Endothelial cell of umbilical vein (primary cell): ENCODE data around the gene ZNF12.

Experiments
- CTCF ChIP-seq, 2 donors: IDR thresholded peaks; 1 replicate in 1 of 2; 2 replicates in 1 of 2; pipeline ENCODE4 v1.5.1; 2011; ENCODE audit warnings: low read length in 2 of 2, mild to moderate bottlenecking in 2 of 2, moderate library complexity in 2 of 2, control low read depth in 1 of 2, inconsistent platforms in 1 of 2, low read depth in 1 of 2; ENCODE audit not compliant: insufficient read depth in 1 of 2; ENCODE audit errors: extremely low read depth in 1 of 2
- EZH2 ChIP-seq: IDR thresholded peaks from 2 replicates; pipeline ENCODE4 v1.6.1; 2012; ENCODE audit warnings: borderline replicate concordance, low read depth, mild to moderate bottlenecking, moderate library complexity, low read length, inconsistent platforms; ENCODE audit not compliant: severe bottlenecking
- FOS ChIP-seq: IDR thresholded peaks from 2 replicates; pipeline ENCODE4 v1.6.1; 2011; ENCODE audit warnings: mild to moderate bottlenecking, low read length, moderate library complexity, borderline replicate concordance; ENCODE audit not compliant: insufficient read depth
- GATA2 ChIP-seq: IDR thresholded peaks from 2 replicates; pipeline ENCODE4 v1.7.0; 2011; ENCODE audit warnings: low read depth, mild to moderate bottlenecking, moderate library complexity, mixed read lengths, low read length; ENCODE audit not compliant: insufficient read length, insufficient read depth
- JUN ChIP-seq: IDR thresholded peaks from 2 replicates; pipeline ENCODE4 v1.6.1; 2011; ENCODE audit warnings: borderline replicate concordance, low read depth; ENCODE audit not compliant: insufficient read length, insufficient read depth
- MAX ChIP-seq: IDR thresholded peaks from 2 replicates; pipeline ENCODE4 v1.6.1; 2011; ENCODE audit not compliant: insufficient read depth, insufficient read length
- MYC ChIP-seq: IDR thresholded peaks from one replicate; pipeline ENCODE4 v1.6.1; 2011; ENCODE audit warnings: mild to moderate bottlenecking, low read depth, low read length
- POLR2A ChIP-seq: IDR thresholded peaks from 2 replicates; pipeline ENCODE4 v1.6.1; 2012; ENCODE audit warnings: low read depth, mild to moderate bottlenecking, control low read depth, low read length
- POLR2AphosphoS5 ChIP-seq: IDR thresholded peaks from 2 replicates; pipeline ENCODE4 v1.6.1; 2012; ENCODE audit warnings: low read depth, mild to moderate bottlenecking, control low read depth, low read length, moderate library complexity; ENCODE audit not compliant: insufficient read depth

- no peak for TF ChIP-seq EZH2
- no peak for TF ChIP-seq CTCF (IDR thresholded peaks at IDR 0.05; ENCODE audit: extremely low read depth in 1 of 2, insufficient read depth in 1 of 2, low read depth in 1 of 2, low read length in 2 of 2)
- no peak for TF ChIP-seq MAX
- no peak for TF ChIP-seq MYC
- no peak for TF ChIP-seq POLR2A
- TF ChIP-seq POLR2AphosphoS5 = no peak
- no peak for TF ChIP-seq FOS
- no peak for TF ChIP-seq JUN
- TF ChIP-seq GATA2 = no peak
Measured at GRCh38 chr7:6714360-6714759, 7.6 kb upstream of the ZNF12 start.
